HG03457 (cell line): Measurements from ENCODE around the gene THAP2.
"Not testable (repeated sequence)": the region's sequence is repeated elsewhere in the genome, so short reads cannot be mapped to it uniquely, and the experiment has no call there.

Experiments
- ATAC-seq: cut with Tn5 transposase; IDR thresholded peaks from one replicate; pipeline ENCODE4 v1.9.1; 2021; ENCODE audit warnings: moderate number of reproducible peaks; ENCODE audit not compliant: unreplicated experiment

The THAP2 gene

DNA sequence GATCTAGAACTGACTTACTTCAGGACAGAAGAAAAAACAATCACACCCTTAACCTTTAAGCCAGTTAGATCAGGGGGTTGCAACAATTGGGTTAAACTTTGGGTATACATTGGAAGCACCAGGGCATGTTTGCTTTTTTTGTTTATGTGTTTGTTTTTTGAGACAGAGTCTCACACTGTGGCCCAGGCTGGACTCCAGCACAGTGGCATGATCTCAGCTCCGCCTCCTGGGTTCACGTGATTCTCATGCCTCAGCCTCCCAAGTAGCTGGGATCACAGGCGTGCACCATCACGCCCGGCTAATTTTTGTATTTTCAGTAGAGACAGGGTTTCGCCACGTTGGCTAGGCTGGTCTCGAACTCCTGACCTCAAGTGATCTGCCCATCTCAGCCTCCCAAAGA is 38.1 kb downstream of the THAP2 start:
- ATAC-seq: not testable (repeated sequence)

DNA sequence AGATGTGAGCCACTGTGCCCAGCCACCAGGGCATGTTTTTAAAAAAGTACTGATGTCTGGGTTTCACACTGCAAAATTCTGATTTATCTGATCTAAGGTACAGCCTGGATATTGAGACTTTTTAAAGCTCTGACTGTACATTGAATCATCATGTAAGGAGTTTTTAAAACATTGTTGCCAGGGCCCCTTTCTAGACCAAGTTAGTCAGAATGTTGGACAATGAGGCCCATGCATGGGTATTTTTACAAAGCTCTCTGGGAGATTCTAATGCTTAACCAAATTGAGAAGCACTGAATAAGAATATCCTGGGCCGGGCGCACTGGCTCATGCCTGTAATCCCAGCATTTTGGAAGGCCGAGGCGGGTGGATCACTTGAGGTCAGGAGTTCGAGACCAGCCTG is 38.5 kb downstream of the THAP2 start:
- no peak for ATAC-seq

DNA sequence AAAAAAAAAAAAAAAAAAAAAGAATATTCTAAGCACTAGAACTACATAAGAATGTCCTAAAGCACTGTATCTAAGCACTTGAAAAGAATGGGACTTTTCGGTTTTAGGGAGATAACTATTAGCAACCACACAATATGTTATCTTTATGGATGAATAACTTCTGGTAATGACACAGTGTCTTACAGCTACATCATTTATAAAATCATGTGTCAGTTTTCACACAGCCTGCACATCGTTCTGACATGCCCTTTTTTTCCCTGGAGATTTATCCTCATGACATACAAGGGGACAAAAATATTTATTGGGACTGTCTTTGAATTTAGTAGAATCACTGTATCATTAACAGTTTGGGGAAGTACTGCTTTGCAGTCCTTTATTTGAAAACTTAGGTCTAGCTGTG is 39.1 kb downstream of the THAP2 start:
- ATAC-seq: no peak

DNA sequence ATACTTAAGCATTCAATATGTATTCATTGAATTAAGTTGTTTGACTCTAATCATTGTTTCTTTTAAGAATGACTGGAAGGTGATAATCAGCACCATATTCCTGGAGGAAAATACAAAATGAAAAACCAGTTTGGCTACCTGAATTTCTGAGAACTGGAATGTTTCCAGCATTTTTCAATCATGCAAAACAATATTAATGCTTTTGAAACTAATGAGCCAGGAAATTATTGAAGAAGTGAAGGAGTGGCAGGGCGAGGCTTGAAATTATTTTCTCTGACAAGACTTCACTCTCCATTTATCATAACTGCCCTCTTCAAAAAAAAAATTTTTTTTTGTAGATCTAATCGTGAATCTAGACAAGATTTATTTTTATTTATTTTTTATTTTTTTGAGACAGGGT is 40.8 kb downstream of the THAP2 start:
- ATAC-seq: no peak

DNA sequence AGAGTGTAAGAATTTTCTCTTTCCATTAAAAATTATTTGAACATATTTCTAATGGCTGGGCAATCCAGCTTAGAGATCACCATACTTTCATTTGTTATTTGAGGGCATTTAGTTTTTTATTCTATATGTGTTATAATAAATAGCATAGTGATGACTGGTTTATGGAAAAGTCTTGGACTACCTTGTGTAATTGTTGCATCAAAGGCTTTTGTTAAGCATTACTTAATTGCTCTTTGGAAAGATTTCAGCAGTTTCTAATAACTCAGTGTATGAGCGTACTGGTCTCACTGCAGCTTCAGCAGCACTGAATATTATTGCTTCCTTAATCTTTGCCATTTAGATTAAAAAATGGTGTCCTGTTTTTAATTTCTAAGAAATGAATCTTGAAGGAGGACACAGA is 44.6 kb downstream of the THAP2 start:
- ATAC-seq: no peak

DNA sequence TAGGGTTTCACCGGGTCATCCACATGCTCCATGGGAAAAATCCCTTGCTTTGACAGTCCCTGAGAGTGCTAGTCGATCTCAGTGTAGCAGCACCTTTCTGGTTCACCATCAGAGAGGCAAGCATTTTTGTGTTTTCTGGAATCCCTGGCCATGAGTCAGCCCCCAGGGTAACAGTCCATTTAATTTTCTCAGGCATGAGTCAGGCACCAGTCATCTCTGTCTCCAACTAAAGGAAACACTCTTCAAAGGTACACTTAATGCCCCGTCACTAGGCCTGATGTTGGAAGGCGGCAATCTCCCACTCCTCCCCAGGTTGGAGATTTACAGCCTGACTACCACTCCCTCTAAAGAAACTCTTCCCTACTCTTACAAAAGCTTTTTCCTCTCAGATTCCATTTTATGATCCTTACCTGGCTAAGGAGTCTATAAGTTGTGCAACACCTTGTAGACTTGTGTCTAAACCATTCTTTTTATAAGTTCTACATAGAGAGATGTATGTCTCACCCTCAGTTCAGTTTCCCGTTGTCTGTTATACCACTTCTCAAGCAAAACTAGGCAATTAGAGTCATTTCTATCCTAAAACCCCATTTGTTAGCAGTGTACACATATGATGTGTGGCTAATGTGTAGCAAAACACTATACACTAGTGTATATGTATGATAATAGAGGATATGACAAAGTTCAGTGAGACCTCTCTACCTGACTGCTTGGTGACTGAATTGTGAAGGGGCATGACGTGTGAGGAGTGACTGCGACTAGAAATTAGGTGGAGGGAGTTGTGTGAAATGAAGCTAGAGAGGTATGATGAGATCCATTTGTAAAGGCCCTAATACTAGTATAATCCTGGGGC is 46.4 kb downstream of the THAP2 start:
- ATAC-seq: no peak

DNA sequence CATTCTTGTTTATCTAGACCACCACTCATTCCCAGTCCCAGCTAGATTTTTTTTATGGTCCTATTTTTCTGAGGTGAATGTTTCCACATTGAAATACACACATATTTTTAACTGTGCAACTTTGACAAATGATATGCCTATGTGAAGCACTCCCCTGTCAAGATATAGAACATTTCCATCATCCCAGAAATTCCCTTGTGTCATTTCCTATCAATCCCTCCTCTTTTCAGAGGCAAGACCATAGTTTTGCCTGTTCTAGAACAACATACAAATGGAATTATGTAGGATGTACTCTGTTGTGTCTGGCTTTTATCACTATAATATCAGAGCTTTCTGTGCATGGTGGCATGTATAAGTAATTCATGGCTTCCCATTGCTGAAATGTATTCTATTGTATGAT is 54.5 kb downstream of the THAP2 start:
- no peak for ATAC-seq

DNA sequence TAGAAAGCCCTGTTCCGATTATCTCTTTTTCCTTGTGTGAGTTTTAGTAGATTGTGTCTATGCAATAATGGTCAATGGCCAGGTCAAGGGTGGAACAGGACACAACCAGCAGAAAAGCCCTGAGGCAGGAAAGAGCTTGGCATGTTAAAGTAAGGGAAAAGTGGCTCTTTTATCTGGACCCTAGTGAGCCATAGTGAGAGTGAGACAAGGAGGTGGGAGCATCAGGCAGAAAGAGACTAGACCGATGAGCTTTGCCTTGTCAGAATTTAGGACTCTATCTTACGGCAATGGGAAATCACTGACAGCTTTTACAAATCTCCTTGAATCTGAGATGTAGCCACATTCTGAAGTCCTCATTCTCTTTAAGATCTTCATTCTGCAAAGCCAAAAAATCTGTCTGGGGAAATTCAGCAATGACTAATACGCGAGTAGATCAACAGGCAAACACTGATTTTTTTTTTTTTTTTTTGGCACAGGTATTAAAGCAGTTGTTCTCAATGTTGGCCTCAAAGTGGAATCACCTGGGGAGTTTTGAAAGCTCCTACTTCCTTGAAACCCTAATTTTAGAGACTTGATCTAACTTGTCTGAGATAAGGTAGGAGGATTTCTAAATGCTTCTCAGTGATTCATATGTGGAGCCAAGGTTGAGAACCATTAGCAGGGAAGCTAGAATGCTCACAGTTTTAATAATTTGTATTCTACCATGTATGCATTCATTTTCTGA is 55.7 kb downstream of the THAP2 start:
- no peak for ATAC-seq

DNA sequence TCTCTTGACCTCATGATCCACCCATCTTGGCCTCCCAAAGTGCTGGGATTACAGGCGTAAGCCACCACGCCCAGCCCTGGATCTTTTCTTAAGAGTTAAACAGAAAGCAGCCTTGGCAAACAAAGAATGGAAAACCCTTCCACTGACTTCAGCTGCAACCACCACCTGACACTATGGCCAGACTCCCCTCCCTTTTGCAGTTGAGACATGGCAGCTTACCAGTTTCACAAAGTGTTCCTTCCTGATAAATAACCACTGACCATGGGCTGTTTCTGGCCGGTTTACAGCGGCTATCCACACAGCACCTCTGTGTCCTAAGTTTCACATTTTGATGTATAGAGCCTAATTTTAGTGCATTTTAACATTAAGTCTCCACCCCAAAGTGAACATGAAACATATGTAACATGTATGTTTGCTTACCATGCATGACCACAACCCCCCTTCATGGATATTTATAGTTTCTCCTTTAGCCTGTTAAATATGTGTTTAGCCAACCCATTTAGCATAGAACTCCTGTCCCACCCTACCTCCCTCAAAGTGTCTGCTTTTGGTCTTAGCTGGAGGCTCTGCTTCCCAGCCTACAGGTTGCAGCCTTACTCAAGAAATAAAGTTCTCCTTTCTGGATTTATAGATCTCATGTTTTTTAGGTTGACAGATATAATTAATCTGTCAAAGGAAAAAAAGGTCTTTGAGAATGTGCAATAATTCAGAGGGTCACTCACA is 57.8 kb downstream of the THAP2 start:
- no peak for ATAC-seq

DNA sequence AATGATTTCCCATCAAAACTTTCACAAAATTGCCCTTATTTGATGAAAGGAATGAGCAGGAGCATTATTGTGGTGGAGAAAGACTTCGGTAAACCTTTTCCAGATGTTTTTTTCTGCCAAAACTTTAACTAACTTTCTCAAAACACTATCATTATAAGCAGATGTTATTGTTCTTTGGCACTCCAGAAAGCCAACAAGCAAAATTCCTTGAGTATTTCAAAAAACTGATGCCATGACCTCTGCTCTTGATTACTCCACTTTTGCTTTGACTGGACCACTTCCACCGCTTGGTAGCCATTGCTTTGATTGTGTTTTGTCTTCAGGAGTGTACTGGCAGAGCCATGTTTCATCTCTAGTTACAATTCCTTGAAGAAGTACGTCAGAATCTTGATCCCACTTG is 60.9 kb downstream of the THAP2 start:
- ATAC-seq: no peak

DNA sequence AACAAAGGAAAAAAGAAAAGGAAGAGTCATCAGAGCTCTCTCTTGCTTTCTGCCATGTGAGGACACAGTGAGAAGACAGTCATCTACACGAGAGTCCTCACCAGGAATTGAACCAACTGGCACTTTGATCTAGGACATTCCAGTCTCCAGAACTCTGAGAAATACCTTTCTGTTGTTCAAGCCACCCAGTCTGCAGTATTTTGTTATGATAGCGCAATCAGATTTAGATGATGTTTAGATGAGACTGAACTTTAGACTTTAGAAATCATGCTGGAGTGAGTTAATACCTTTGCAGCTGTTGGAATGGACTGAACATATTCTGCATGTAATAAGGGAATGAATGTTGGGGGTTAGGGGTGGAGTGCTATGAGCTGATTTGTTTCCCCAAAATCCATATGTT is 62.4 kb downstream of the THAP2 start:
- no peak for ATAC-seq

DNA sequence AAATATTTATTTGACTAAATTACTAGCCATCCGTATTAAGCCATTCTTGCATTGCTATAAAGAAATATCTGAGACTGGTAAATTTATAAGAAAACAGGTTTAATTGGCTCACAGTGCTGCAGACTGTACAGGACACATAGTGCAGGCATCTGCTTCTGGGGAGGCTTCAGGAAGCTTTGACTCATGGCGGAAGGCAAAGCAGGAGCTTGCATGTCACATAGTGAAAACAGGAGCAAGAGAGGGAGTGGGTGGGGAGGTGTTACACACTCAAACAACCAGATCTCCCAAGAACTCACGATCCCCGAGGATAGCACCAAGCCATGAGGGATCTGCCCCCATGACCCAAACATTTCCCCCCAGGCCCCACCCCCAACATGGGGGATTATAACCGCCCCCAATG is 63.9 kb downstream of the THAP2 start:
- no peak for ATAC-seq
